Prostate gland (tissue), 2 donors: ENCODE measurements around the gene SPAG4.

Experiments used
- POLR2A ChIP-seq: fragments of 450-650 bp; IDR thresholded peaks from one replicate; pipeline ENCODE4 v1.6.1; 2016; ENCODE audit warnings: antibody characterized with exemption, mild to moderate bottlenecking
- POLR2AphosphoS5 ChIP-seq: sonication (generic); formaldehyde crosslinking; IDR thresholded peaks from one replicate; pipeline ENCODE4 v1.6.1; 2017; ENCODE audit warnings: antibody characterized with exemption
- TF ChIP-seq, protein P1 (sequence below), 4 experiments: fragments of 200-600 bp in 2 of 4; fragments of 450-650 bp in 2 of 4; sonication (generic) in 2 of 4; IDR thresholded peaks; 1 replicate in 3 of 4; 2 replicates in 1 of 4; pipeline ENCODE4 v1.5.1; 2016 to 2019; ENCODE audit warnings: antibody characterized with exemption in 4 of 4, mild to moderate bottlenecking in 2 of 4, moderate library complexity in 2 of 4

DNA sequence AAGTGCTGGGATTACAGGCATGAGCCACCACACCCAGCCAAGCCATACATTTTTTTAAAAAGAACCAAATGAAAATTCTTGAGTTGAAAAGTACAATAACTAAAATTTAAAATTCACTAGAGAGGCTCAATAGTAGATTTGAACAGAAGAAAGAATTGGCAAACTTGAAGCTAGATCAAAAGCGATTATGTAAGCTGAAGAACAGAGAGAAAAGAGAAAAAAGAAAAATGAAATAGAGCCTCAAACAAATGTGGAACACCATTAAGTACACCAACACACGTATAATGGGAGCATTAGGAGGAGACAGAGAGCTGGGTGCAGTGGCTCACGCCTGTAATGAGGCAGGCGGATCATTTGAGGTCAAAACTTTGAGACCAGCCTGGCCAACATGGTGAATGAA lies 42.8 kb upstream of the SPAG4 start:
- TF ChIP-seq, protein P1, sequence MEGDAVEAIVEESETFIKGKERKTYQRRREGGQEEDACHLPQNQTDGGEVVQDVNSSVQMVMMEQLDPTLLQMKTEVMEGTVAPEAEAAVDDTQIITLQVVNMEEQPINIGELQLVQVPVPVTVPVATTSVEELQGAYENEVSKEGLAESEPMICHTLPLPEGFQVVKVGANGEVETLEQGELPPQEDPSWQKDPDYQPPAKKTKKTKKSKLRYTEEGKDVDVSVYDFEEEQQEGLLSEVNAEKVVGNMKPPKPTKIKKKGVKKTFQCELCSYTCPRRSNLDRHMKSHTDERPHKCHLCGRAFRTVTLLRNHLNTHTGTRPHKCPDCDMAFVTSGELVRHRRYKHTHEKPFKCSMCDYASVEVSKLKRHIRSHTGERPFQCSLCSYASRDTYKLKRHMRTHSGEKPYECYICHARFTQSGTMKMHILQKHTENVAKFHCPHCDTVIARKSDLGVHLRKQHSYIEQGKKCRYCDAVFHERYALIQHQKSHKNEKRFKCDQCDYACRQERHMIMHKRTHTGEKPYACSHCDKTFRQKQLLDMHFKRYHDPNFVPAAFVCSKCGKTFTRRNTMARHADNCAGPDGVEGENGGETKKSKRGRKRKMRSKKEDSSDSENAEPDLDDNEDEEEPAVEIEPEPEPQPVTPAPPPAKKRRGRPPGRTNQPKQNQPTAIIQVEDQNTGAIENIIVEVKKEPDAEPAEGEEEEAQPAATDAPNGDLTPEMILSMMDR (IDR thresholded peaks at IDR 0.05) = no peak
- no peak for TF ChIP-seq POLR2AphosphoS5
- TF ChIP-seq POLR2A = no peak
